NT2/D1 (cell line): ENCODE data around the gene TBR1.

Source experiments
- DNase-seq: peaks from one replicate; pipeline ENCODE4 v3.0.0-alpha.2; 2011; ENCODE audit warnings: low read depth, low spot score
- H3K27me3 ChIP-seq: 2 replicates; pipeline ENCODE4 v1.6.0; 2011; ENCODE audit warnings: mild to moderate bottlenecking; ENCODE audit not compliant: insufficient read length, insufficient read depth
- H3K36me3 ChIP-seq: 2 replicates; pipeline ENCODE4 v1.6.1; 2011; ENCODE audit warnings: mild to moderate bottlenecking, low read length, mixed read lengths; ENCODE audit not compliant: insufficient read depth, insufficient read length
- H3K4me1 ChIP-seq: 2 replicates; pipeline ENCODE4 v1.5.1; 2011; ENCODE audit not compliant: insufficient read depth, insufficient read length
- H3K4me3 ChIP-seq: 2 replicates; pipeline ENCODE4 v1.5.1; 2011; ENCODE audit warnings: low read depth; ENCODE audit not compliant: insufficient read length
- H3K9ac ChIP-seq: 2 replicates; pipeline ENCODE4 v1.6.0; 2011; ENCODE audit warnings: low read depth; ENCODE audit not compliant: insufficient read length
- H3K9me3 ChIP-seq: 2 replicates; pipeline ENCODE4 v1.5.1; 2011; ENCODE audit warnings: mild to moderate bottlenecking, low read length; ENCODE audit not compliant: insufficient read depth
- SUZ12 ChIP-seq: IDR thresholded peaks from 2 replicates; pipeline ENCODE4 v1.6.1; 2011; ENCODE audit not compliant: insufficient read length, insufficient read depth; ENCODE audit errors: extremely low read depth
- YY1 ChIP-seq: IDR thresholded peaks from 2 replicates; pipeline ENCODE4 v1.6.1; 2011; ENCODE audit not compliant: insufficient read length, insufficient read depth
- ZNF274 ChIP-seq: IDR thresholded peaks from 2 replicates; pipeline ENCODE4 v1.6.1; 2011; ENCODE audit warnings: mild to moderate bottlenecking, low read depth, low read length

Gene TBR1

DNA sequence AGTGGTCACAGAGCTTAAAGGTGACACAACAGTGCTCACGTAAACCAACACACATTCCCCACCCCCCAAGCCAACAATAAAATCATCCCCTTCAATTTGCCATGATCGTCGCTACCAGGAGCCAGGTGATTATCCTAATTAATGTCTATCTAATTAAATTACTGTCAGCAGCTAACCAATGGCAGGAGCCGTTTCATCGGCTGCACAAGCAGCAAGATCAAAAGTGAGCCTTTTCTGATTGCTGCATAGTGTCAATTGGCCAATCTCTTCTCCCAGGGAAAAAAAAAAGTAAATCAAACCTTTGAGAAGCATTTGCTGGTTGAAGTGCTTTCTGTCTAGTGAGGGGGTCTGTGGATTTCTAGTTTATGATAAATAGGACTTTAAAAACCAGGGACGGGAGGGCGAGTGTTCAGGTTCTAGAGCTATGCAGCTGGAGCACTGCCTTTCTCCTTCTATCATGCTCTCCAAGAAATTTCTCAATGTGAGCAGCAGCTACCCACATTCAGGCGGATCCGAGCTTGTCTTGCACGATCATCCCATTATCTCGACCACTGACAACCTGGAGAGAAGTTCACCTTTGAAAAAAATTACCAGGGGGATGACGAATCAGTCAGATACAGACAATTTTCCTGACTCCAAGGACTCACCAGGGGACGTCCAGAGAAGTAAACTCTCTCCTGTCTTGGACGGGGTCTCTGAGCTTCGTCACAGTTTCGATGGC, at the start of gene TBR1:
Gene TBR1, plus strand, starts transcription at position 311 of the 721 bp plus-strand sequence. Its CDS starts 114 bp downstream, at position 425.
- TF ChIP-seq SUZ12 = no peak
- no peak for TF ChIP-seq ZNF274
- H3K36me3 ChIP-seq = peaks cover 6% of the 10 kb centered on the region
- H3K9me3 ChIP-seq = peaks cover 15% of the 10 kb centered on the region; the same call in 1 of the 2 replicates
- no peak within 1 kb of the TSS for H3K4me3 ChIP-seq
- H3K4me1 ChIP-seq = no peaks in the 10 kb centered on the region
- DNase-seq = no peak
- H3K9ac ChIP-seq = no peak within 1 kb of the TSS
- H3K27me3 ChIP-seq = peaks cover 9% of the 10 kb centered on the region

DNA sequence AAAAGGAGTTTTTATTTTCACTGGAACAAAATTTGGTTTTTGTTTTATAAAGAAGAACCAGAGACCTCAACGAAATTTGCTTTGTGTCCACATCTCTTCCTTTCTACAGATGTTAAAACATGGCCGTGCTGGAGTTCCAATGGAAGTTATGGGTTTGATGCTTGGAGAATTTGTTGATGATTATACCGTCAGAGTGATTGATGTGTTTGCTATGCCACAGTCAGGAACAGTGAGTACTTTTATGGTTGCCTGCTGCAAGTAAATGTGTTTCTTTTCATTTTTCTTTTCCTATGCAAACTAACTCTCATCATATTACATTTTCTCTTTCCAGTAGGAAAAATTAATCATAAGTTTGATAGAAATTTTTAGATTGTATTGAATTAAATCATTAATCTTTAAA, 48.4 kb upstream of the TBR1 start:
- Histone ChIP-seq H3K4me3 (no peak overlapping the region), H3K9ac (no peak overlapping the region), H3K27me3 (no peaks in the 10 kb centered on the region), H3K4me1 (peaks cover 2% of the 10 kb centered on the region), H3K9me3 (peaks cover 5% of the 10 kb centered on the region), H3K36me3 (peaks cover 47% of the 10 kb centered on the region)
- no peak for TF ChIP-seq SUZ12
- TF ChIP-seq YY1 = no peak
- no peak for TF ChIP-seq ZNF274
- no peak for DNase-seq

DNA sequence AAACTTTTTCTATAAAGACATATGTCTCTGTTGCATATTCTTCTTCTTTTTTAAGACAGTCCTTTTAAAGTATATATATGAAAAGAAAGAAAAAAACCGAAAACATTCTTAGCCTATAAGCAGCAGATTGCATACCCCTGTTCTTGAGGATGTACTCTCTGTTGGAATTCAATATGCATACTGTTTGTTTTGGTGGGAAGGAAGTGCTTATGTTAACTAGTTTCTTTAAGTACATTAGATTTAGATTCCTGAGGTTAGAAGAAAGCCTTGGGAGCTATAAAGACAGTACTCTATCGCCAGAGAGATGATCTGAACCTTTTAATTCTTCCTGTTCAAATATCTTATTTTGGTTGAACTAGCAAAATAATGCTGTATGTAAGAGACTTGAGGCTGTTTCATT, 46.8 kb upstream of the TBR1 start:
- peak; percentile 23 for DNase-seq
- Histone ChIP-seq H3K27me3 (no peaks in the 10 kb centered on the region), H3K4me1 (no peaks in the 10 kb centered on the region), H3K4me3 (no peak overlapping the region), H3K36me3 (peaks cover 46% of the 10 kb centered on the region), H3K9ac (no peak overlapping the region), H3K9me3 (no peaks in the 10 kb centered on the region)
- no peak for TF ChIP-seq ZNF274
- no peak for TF ChIP-seq YY1
- no peak for TF ChIP-seq SUZ12

DNA sequence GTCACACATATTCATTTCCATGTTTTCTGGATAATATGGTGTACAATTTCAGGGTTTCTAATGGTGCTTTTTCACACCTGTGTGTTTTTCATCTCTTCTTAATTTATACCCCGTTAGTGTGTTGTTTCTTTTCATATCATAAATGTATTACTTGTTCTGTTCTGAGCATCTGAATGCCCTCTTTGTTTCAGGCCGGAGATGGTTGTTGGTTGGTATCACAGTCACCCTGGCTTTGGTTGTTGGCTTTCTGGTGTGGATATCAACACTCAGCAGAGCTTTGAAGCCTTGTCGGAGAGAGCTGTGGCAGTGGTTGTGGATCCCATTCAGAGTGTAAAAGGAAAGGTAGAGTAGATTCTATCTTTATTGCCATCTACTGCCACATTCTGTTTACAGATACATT, 45.1 kb upstream of the TBR1 start:
- H3K27me3 ChIP-seq = no peaks in the 10 kb centered on the region
- no peaks in the 10 kb centered on the region for H3K4me1 ChIP-seq
- H3K9ac ChIP-seq = no peak overlapping the region
- no peak for TF ChIP-seq YY1
- no peak for TF ChIP-seq SUZ12
- H3K9me3 ChIP-seq = no peaks in the 10 kb centered on the region
- no peak for DNase-seq
- H3K4me3 ChIP-seq = no peak overlapping the region
- peaks cover 46% of the 10 kb centered on the region for H3K36me3 ChIP-seq

DNA sequence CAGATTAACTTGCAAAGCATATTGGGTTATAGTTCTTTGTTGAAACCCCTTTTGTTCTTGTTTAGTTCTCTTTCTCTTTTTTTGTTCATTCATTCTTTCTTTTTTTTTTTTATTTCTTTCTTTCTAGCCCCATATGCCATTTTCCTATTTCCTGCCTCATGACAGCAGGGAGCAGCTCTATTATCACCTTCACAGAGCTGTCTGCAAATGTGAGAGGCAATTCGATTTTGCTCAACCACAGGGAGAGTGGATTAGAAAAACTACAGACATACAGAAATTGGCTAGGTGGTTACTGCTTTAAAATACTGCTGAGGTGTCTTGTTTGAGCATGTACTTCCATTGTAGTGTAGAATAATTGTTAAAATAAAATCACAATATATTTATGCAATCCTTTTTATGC, 44.2 kb upstream of the TBR1 start:
- Histone ChIP-seq H3K4me1 (no peaks in the 10 kb centered on the region), H3K9me3 (no peaks in the 10 kb centered on the region), H3K27me3 (no peaks in the 10 kb centered on the region), H3K36me3 (peaks cover 52% of the 10 kb centered on the region), H3K9ac (no peak overlapping the region), H3K4me3 (no peak overlapping the region)
- no peak for DNase-seq
- TF ChIP-seq YY1 = no peak
- no peak for TF ChIP-seq SUZ12

DNA sequence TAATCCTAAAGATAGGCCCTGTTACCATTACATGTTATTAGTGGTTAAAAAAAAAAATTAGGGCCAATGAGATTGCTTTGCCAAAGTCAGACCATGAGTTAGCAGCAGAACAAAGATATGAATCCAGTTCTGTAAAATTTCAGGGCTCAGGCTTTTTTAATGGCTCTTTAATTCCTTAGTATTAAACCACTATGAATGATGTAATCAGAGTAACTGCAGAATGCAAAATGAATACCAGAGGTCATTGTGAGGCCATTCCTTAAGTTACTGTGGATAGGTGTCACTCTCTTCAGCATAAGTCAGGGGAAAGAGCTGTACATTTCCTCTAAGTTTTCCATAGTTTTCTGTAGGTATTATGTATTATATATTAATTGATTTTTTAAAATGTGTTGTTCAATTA, 42.2 kb upstream of the TBR1 start:
- Histone ChIP-seq H3K9me3 (no peaks in the 10 kb centered on the region), H3K36me3 (peaks cover 49% of the 10 kb centered on the region), H3K4me1 (no peaks in the 10 kb centered on the region), H3K9ac (no peak overlapping the region), H3K4me3 (no peak overlapping the region), H3K27me3 (no peaks in the 10 kb centered on the region)
- no peak for DNase-seq
- TF ChIP-seq YY1 (no peak), SUZ12 (no peak), ZNF274 (no peak)

DNA sequence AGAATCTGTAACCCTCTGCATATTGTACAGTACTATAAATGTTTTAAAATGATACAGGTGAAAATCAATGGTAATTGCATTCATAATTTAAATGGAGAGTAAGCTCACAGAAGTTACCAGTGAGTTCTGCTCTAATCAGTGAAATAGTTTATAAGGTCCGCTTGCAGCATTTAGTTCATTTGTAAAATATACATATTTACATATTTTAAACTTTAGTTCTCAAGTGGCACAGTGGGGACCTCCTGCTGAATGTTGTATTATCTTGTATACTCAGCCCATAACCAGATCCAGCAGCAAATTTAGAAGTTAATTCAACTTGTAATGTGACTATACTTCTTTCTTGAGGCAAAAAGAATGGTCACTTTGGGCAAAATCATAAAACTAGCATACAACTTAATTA, 41.7 kb upstream of the TBR1 start:
- Histone ChIP-seq H3K4me3 (no peak overlapping the region), H3K4me1 (no peaks in the 10 kb centered on the region), H3K9me3 (no peaks in the 10 kb centered on the region), H3K27me3 (no peaks in the 10 kb centered on the region), H3K36me3 (peaks cover 51% of the 10 kb centered on the region), H3K9ac (no peak overlapping the region)
- no peak for TF ChIP-seq YY1
- no peak for TF ChIP-seq SUZ12
- no peak for TF ChIP-seq ZNF274
- no peak for DNase-seq
